ENCODE data around the gene PLXNA4.

DNA sequence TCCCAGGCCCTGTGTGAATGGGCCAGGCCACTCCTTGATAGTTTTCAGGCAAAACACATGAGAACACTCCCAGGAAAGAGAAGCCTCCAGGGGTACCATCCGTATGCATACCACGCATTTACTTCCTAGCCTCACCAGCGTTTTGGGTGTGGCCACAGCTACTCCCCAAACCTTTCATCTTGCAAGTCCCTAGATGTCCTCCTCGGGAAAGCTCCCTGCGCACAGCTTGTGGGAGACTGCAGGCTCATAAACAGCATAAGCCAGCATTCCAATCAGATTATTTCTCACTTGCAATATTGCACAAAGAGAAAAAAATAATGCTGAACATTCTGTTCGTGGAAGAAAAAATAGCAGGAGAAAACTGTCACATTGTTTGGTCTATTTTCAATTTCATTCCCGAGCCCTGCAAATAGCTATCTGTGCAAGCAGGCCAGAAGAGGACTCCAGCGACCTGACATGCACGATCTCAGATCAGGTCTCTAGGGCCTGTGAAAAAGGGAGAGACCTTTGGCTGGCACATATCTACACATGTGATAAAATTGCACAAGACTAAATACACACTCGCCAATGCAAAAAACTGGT lies 175.6 kb downstream of the PLXNA4 start:
- no peak for TF ChIP-seq SUZ12 (IDR thresholded peaks at IDR 0.05)
- no peak for TF ChIP-seq SP1 (IDR thresholded peaks at IDR 0.05)
- no peak for TF ChIP-seq NFRKB (IDR thresholded peaks at IDR 0.05)
- TF ChIP-seq ELF4 (IDR thresholded peaks at IDR 0.05) = no peak
